HL-60 (cell line): ENCODE measurements around the gene KIF7.

ENCODE experiments used
- CTCF ChIP-seq: IDR thresholded peaks from one replicate; pipeline ENCODE4 v1.5.1; 2011; ENCODE audit warnings: low read length, control low read depth, inconsistent platforms; ENCODE audit not compliant: insufficient read depth
- GABPA ChIP-seq: IDR thresholded peaks from 2 replicates; pipeline ENCODE4 v1.6.1; 2012; ENCODE audit warnings: low read depth
- POLR2AphosphoS5 ChIP-seq: IDR thresholded peaks from 2 replicates; pipeline ENCODE4 v1.6.1; 2012; ENCODE audit warnings: low read depth
- REST ChIP-seq: IDR thresholded peaks from 2 replicates; pipeline ENCODE4 v1.6.1; 2012; ENCODE audit warnings: low read depth; ENCODE audit not compliant: insufficient replicate concordance

- TF ChIP-seq CTCF (no peak), POLR2AphosphoS5 (no peak), GABPA (no peak), REST (no peak)
These were observed 23.9 kb upstream of the KIF7 start, which contains the start of gene PLIN1 for GRCh38 chr15:89679212-89679611.
